ENCODE measurements around the gene OSBPL9.

GRCh38 chr1:51669272-51669671 is 52.4 kb downstream of the OSBPL9 start:
- TF ChIP-seq CTCF (IDR thresholded peaks at IDR 0.05; ENCODE audit: low read length) (no peak), EZH2 (IDR thresholded peaks at IDR 0.05; ENCODE audit: borderline replicate concordance, low read length) (no peak)

Data from OCI-LY1 (cell line).